H1 (cell line): ENCODE results near the gene ACOT2.
"Not testable (repeated sequence)": the region's sequence is repeated elsewhere in the genome, so short reads cannot be mapped to it uniquely, and the experiment has no call there.

Source experiments
- RAD21 ChIP-seq, 2 experiments: IDR thresholded peaks in 1 of 2; conservative IDR thresholded peaks in 1 of 2; 2 replicates each; pipeline ENCODE4 v1.6.1; 2011; ENCODE audit warnings: low read depth in 2 of 2, low read length in 2 of 2, improper control_type of control experiment in 1 of 2, inconsistent platforms in 1 of 2, mild to moderate bottlenecking in 1 of 2, moderate library complexity in 1 of 2
- YY1 ChIP-seq: IDR thresholded peaks from 2 replicates; pipeline ENCODE4 v1.6.1; 2011; ENCODE audit warnings: low read depth, mild to moderate bottlenecking, low read length
- TF ChIP-seq, protein P1 (sequence below), 3 experiments: IDR thresholded peaks; 1 replicate in 2 of 3; 2 replicates in 1 of 3; pipeline versions ENCODE4 v1.5.1 to v1.6.1; 2011; ENCODE audit warnings: low read length in 3 of 3, mild to moderate bottlenecking in 3 of 3, inconsistent platforms in 2 of 3, low read depth in 1 of 3, moderate library complexity in 1 of 3; ENCODE audit not compliant: insufficient read depth in 1 of 3; ENCODE audit errors: control extremely low read depth in 1 of 3

- not testable (repeated sequence) for TF ChIP-seq RAD21 (IDR thresholded peaks at IDR 0.05 in 1 of 2, conservative IDR thresholded peaks at IDR 0.05 in 1 of 2; ENCODE audit: low read depth in 2 of 2, low read length in 2 of 2); YY1
- TF ChIP-seq, protein P1, sequence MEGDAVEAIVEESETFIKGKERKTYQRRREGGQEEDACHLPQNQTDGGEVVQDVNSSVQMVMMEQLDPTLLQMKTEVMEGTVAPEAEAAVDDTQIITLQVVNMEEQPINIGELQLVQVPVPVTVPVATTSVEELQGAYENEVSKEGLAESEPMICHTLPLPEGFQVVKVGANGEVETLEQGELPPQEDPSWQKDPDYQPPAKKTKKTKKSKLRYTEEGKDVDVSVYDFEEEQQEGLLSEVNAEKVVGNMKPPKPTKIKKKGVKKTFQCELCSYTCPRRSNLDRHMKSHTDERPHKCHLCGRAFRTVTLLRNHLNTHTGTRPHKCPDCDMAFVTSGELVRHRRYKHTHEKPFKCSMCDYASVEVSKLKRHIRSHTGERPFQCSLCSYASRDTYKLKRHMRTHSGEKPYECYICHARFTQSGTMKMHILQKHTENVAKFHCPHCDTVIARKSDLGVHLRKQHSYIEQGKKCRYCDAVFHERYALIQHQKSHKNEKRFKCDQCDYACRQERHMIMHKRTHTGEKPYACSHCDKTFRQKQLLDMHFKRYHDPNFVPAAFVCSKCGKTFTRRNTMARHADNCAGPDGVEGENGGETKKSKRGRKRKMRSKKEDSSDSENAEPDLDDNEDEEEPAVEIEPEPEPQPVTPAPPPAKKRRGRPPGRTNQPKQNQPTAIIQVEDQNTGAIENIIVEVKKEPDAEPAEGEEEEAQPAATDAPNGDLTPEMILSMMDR (IDR thresholded peaks at IDR 0.05; ENCODE audit: control extremely low read depth in 1 of 3, insufficient read depth in 1 of 3, low read depth in 1 of 3, low read length in 3 of 3): not testable (repeated sequence)
Observed at GRCh38 chr14:73531971-73532370, 37.0 kb upstream of the ACOT2 start.
